Liver (tissue), 9 donors: Measurements from ENCODE around the gene FAM168B. TPM values are rescaled to one million over a fixed set of nuclear protein-coding genes. Genes with fewer than 3 reads are reported as not detected.

Experiments used
- DNase-seq: peaks from one replicate; pipeline ENCODE4 v3.0.0-alpha.2; 2017; ENCODE audit warnings: low spot score
- H3K27ac ChIP-seq, 2 donors: one replicate each; pipeline ENCODE4 v1.7.0; 2013; ENCODE audit warnings: inconsistent platforms in 2 of 2, low read length in 2 of 2, control low read depth in 1 of 2, low read depth in 1 of 2, mild to moderate bottlenecking in 1 of 2
- H3K27me3 ChIP-seq, 4 donors: one replicate each; pipeline versions ENCODE4 v1.6.1 to v1.7.0; 2013; ENCODE audit warnings: low read length in 3 of 4, inconsistent platforms in 1 of 4, mild to moderate bottlenecking in 1 of 4, moderate library complexity in 1 of 4; ENCODE audit not compliant: control insufficient read depth in 4 of 4, insufficient read depth in 4 of 4
- H3K36me3 ChIP-seq, 4 donors: one replicate each; pipeline versions ENCODE4 v1.6.1 to v1.7.0; 2013; ENCODE audit warnings: low read length in 3 of 4, mild to moderate bottlenecking in 3 of 4, low read depth in 1 of 4, moderate library complexity in 1 of 4; ENCODE audit not compliant: control insufficient read depth in 4 of 4, insufficient read depth in 3 of 4
- H3K4me1 ChIP-seq, 4 donors: one replicate each; pipeline versions ENCODE4 v1.6.1 to v1.7.0; 2013; ENCODE audit warnings: low read length in 3 of 4, mild to moderate bottlenecking in 3 of 4, moderate library complexity in 1 of 4; ENCODE audit not compliant: control insufficient read depth in 4 of 4, insufficient read depth in 4 of 4
- H3K4me3 ChIP-seq, 3 donors: one replicate each; pipeline versions ENCODE4 v1.6.1 to v1.7.0; 2013; ENCODE audit warnings: low read length in 3 of 3, control low read depth in 1 of 3, low read depth in 1 of 3, mild to moderate bottlenecking in 1 of 3
- H3K9ac ChIP-seq, 2 donors: one replicate each; pipeline ENCODE4 v1.7.0; 2013; ENCODE audit warnings: low read length in 2 of 2, mild to moderate bottlenecking in 2 of 2, moderate library complexity in 2 of 2, control low read depth in 1 of 2, low read depth in 1 of 2
- H3K9me3 ChIP-seq, 4 donors: one replicate each; pipeline versions ENCODE4 v1.6.1 to v1.7.0; 2013; ENCODE audit warnings: low read length in 3 of 4; ENCODE audit not compliant: control insufficient read depth in 4 of 4
- FOXA1 ChIP-seq: IDR thresholded peaks from 2 replicates; pipeline ENCODE4 v1.6.1; 2016; ENCODE audit warnings: antibody characterized with exemption
- FOXA2 ChIP-seq: IDR thresholded peaks from 2 replicates; pipeline ENCODE4 v1.6.1; 2016; ENCODE audit warnings: antibody characterized with exemption
- GABPA ChIP-seq, 2 donors: IDR thresholded peaks in 1 of 2; conservative IDR thresholded peaks in 1 of 2; 2 replicates each; pipeline ENCODE4 v1.6.1; 2016; ENCODE audit warnings: antibody characterized with exemption in 2 of 2, mild to moderate bottlenecking in 1 of 2, moderate library complexity in 1 of 2
- HNF4A ChIP-seq, 2 donors: conservative IDR thresholded peaks; 2 replicates each; pipeline ENCODE4 v1.6.1; 2016; ENCODE audit warnings: antibody characterized with exemption in 2 of 2, mild to moderate bottlenecking in 2 of 2
- JUND ChIP-seq, 2 donors: IDR thresholded peaks; 2 replicates each; pipeline ENCODE4 v1.6.1; 2016; ENCODE audit warnings: antibody characterized with exemption in 2 of 2
- NR2F2 ChIP-seq: IDR thresholded peaks from 2 replicates; pipeline ENCODE4 v1.6.1; 2016; ENCODE audit warnings: antibody characterized with exemption
- RXRA ChIP-seq, 2 donors: IDR thresholded peaks; 2 replicates each; pipeline ENCODE4 v1.6.1; 2017 to 2018; ENCODE audit warnings: antibody characterized with exemption in 2 of 2, mild to moderate bottlenecking in 1 of 2
- SP1 ChIP-seq: IDR thresholded peaks from 2 replicates; pipeline ENCODE4 v1.6.1; 2018; ENCODE audit warnings: antibody characterized with exemption, mild to moderate bottlenecking
- WGBS: extraction: QIAGEN DNeasy Blood & Tissue Kit; methylation state at CpG from one replicate; pipeline ENCODE4 v1.1.7; 2013; 5-methylcytosine and 5-hydroxymethylcytosine counted together
- polyA plus RNA-seq, 2 donors: library from polyadenylated mRNA; stranded (reverse) in 1 of 2; unstranded in 1 of 2; fragments of 200-250 nt in 1 of 2; fragments of >200 nt in 1 of 2; fragmentation: Nextera tagmentation in 1 of 2; extraction: Ambion mirVana in 1 of 2; gene quantifications; one replicate each; pipeline versions ENCODE4 v1.2.1 to v1.2.3, GENCODE V29; 2013 to 2015
- total RNA-seq, 2 donors: library from RNA; depleted of rRNA; stranded (reverse); fragments of >200 nt; gene quantifications; one replicate each; pipeline ENCODE4 v1.2.3, GENCODE V29; 2014
- TF ChIP-seq, protein P1 (sequence below): fragments of 150-350 bp; IDR thresholded peaks from 2 replicates; pipeline ENCODE4 v1.5.1; 2017; ENCODE audit warnings: improper control_type of control experiment, low read depth, low read length; ENCODE audit not compliant: missing input control
- TF ChIP-seq, protein P2 (sequence below): IDR thresholded peaks from 2 replicates; pipeline ENCODE4 v1.6.1; 2016; ENCODE audit warnings: antibody characterized with exemption
- TF ChIP-seq, protein P3 (sequence below): IDR thresholded peaks from 2 replicates; pipeline ENCODE4 v1.6.1; 2016; ENCODE audit warnings: antibody characterized with exemption, mild to moderate bottlenecking
- TF ChIP-seq, protein P4 (sequence below): IDR thresholded peaks from 2 replicates; pipeline ENCODE4 v1.6.1; 2016; ENCODE audit warnings: antibody characterized with exemption
- donor health status: healthy.
- donor health status: healthy.
- donor health status: healthy.
- donor health status: healthy.
- donor health status: healthy.

The FAM168B gene
- total and polyA plus RNA-seq, 4 donors: 13.9 to 62.3 (median 30.8) TPM

DNA sequence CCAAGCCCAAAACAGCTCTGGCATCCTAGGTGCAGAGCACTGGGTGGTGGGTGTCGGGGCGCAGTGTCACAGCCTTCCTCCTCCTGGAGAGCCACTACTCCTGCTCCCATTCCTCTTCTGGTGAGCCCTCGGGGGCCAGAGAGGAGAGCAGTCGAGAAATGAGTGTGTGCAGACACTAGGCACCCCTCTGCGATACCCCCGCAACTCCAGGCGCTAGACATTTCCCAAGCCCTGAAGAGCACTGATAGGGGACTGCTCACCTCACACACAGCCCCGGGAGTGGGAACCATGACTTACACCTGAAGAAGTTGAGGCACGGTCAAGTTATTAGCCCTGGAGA, 54.2 kb downstream of the FAM168B start:
- 90% methylated on average over 9 of the region's 9 CpGs for WGBS
- no peaks in the 10 kb centered on the region for H3K9me3 ChIP-seq
- peaks cover 0 to 15% (median under 1%) of the 10 kb centered on the region in 4 donors for H3K27me3 ChIP-seq
- no peak for DNase-seq
- no peak overlapping the region for H3K4me3 ChIP-seq
- no peak for TF ChIP-seq GABPA (IDR thresholded peaks at IDR 0.05 in 1 of 2, conservative IDR thresholded peaks at IDR 0.05 in 1 of 2)
- no peak for TF ChIP-seq HNF4A (conservative IDR thresholded peaks at IDR 0.05)
- TF ChIP-seq NR2F2: no peak
- TF ChIP-seq, protein P1, sequence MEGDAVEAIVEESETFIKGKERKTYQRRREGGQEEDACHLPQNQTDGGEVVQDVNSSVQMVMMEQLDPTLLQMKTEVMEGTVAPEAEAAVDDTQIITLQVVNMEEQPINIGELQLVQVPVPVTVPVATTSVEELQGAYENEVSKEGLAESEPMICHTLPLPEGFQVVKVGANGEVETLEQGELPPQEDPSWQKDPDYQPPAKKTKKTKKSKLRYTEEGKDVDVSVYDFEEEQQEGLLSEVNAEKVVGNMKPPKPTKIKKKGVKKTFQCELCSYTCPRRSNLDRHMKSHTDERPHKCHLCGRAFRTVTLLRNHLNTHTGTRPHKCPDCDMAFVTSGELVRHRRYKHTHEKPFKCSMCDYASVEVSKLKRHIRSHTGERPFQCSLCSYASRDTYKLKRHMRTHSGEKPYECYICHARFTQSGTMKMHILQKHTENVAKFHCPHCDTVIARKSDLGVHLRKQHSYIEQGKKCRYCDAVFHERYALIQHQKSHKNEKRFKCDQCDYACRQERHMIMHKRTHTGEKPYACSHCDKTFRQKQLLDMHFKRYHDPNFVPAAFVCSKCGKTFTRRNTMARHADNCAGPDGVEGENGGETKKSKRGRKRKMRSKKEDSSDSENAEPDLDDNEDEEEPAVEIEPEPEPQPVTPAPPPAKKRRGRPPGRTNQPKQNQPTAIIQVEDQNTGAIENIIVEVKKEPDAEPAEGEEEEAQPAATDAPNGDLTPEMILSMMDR: no peak
- H3K9ac ChIP-seq: no peak overlapping the region
- H3K36me3 ChIP-seq: no peaks in the 10 kb centered on the region
- no peak overlapping the region for H3K27ac ChIP-seq
- peaks cover 3 to 5% (median 5%) of the 10 kb centered on the region in 4 donors for H3K4me1 ChIP-seq

DNA sequence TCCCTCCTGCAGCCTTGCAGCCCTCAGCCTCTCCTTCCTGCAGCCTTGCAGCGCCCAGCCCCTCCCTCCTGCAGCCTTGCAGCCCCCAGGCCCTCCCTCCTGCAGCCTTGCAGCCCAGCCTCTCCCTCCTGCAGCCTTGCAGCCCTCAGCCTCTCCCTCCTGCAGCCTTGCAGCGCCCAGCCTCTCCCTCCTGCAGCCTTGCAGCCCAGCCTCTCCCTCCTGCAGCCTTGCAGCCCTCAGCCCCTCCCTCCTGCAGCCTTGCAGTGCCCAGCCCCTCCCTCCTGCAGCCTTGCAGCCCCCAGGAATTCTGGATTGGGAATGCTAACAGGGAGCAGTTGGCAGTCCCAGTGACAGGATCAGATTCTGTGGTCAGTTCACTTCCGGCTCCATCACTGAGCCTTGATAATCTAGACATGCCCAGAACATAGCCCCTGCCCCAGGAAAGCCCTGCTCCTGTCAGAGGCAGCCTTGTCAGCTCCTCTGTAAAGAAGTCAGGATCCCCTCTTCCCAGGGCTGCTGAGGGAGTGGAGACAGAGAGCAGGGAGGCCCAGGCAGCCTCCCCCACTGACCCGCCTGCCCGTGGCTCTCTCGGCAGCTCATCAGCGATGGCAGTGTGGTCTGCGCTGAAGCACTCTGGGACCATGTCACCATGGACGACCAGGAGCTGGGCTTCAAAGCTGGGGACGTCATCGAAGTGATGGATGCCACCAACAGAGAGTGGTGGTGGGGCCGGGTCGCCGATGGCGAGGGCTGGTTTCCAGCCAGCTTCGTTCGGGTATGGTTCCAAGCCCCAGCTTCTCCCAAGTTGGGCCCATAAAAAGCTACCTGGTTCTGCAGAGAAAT, 54.8 kb downstream of the FAM168B start:
- Histone ChIP-seq H3K36me3 (no peaks in the 10 kb centered on the region), H3K9ac (no peak overlapping the region), H3K4me1 (peaks cover 3 to 5% (median 5%) of the 10 kb centered on the region in 4 donors), H3K27me3 (peaks cover 0 to 15% (median under 1%) of the 10 kb centered on the region in 4 donors), H3K27ac (no peak overlapping the region), H3K4me3 (no peak overlapping the region), H3K9me3 (no peaks in the 10 kb centered on the region)
- TF ChIP-seq, protein P2, sequence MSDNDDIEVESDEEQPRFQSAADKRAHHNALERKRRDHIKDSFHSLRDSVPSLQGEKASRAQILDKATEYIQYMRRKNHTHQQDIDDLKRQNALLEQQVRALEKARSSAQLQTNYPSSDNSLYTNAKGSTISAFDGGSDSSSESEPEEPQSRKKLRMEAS: no peak
- TF ChIP-seq RXRA (IDR thresholded peaks at IDR 0.05) (no peak), NR2F2 (no peak), FOXA2 (no peak), GABPA (IDR thresholded peaks at IDR 0.05 in 1 of 2, conservative IDR thresholded peaks at IDR 0.05 in 1 of 2) (no peak), FOXA1 (no peak), SP1 (no peak), JUND (IDR thresholded peaks at IDR 0.05) (no peak)
- TF ChIP-seq, protein P3, sequence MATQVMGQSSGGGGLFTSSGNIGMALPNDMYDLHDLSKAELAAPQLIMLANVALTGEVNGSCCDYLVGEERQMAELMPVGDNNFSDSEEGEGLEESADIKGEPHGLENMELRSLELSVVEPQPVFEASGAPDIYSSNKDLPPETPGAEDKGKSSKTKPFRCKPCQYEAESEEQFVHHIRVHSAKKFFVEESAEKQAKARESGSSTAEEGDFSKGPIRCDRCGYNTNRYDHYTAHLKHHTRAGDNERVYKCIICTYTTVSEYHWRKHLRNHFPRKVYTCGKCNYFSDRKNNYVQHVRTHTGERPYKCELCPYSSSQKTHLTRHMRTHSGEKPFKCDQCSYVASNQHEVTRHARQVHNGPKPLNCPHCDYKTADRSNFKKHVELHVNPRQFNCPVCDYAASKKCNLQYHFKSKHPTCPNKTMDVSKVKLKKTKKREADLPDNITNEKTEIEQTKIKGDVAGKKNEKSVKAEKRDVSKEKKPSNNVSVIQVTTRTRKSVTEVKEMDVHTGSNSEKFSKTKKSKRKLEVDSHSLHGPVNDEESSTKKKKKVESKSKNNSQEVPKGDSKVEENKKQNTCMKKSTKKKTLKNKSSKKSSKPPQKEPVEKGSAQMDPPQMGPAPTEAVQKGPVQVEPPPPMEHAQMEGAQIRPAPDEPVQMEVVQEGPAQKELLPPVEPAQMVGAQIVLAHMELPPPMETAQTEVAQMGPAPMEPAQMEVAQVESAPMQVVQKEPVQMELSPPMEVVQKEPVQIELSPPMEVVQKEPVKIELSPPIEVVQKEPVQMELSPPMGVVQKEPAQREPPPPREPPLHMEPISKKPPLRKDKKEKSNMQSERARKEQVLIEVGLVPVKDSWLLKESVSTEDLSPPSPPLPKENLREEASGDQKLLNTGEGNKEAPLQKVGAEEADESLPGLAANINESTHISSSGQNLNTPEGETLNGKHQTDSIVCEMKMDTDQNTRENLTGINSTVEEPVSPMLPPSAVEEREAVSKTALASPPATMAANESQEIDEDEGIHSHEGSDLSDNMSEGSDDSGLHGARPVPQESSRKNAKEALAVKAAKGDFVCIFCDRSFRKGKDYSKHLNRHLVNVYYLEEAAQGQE: no peak
- TF ChIP-seq, protein P4, sequence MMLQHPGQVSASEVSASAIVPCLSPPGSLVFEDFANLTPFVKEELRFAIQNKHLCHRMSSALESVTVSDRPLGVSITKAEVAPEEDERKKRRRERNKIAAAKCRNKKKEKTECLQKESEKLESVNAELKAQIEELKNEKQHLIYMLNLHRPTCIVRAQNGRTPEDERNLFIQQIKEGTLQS: no peak
- TF ChIP-seq, protein P1: no peak
- no peak for DNase-seq
- WGBS: 91% methylated on average over 17 of the region's 17 CpGs
